SK-N-SH (cell line): ENCODE data around the gene UBE2U. TPM values are rescaled to one million over a fixed set of nuclear protein-coding genes. Genes with fewer than 3 reads are reported as not detected.

Experiments
- CTCF ChIA-PET: fragments of 300-600, 350-600 bp; formaldehyde crosslinking; extraction: SDS; loops from one replicate; lab custom pipeline; 2021; lab: Yijun Ruan, JAX
- POLR2A ChIA-PET: fragments of 350-600 bp; sonication (Branson Sonifier 250); formaldehyde crosslinking; extraction: SDS; loops from one replicate; lab custom pipeline; 2020; ENCODE audit warnings: antibody characterized with exemption, inconsistent platforms; lab: Yijun Ruan, JAX
- DNase-seq: peaks from one replicate; pipeline ENCODE4 v3.0.0; 2012
- H2AFZ ChIP-seq: fragments of 200-600 bp; sonication (generic); 2 replicates; pipeline ENCODE4 v1.8.1; 2016; ENCODE audit warnings: antibody characterized with exemption, mild to moderate bottlenecking, low read depth
- H3F3A ChIP-seq: fragments of 200-600 bp; sonication (generic); replicated peaks from 2 replicates; pipeline ENCODE3; 2016; ENCODE audit warnings: antibody characterized with exemption, mild to moderate bottlenecking; ENCODE audit not compliant: insufficient read depth
- H3K27ac ChIP-seq, 2 experiments: fragments of 200-500 bp in 1 of 2; fragments of 200-600 bp in 1 of 2; sonication (Bioruptor generic) in 1 of 2; sonication (generic), shearing (Covaris generic) in 1 of 2; 2 replicates each; pipeline versions ENCODE4 v1.5.1 to v1.6.1; 2014 to 2016; ENCODE audit warnings: low read depth in 2 of 2, inconsistent platforms in 1 of 2, low read length in 1 of 2, mild to moderate bottlenecking in 1 of 2, mixed read lengths in 1 of 2
- H3K27me3 ChIP-seq: fragments of 200-600 bp; sonication (generic), shearing (Covaris generic); 2 replicates; pipeline ENCODE4 v1.6.1; 2016; ENCODE audit warnings: mixed run types; ENCODE audit not compliant: insufficient read depth
- H3K36me3 ChIP-seq, 2 experiments: fragments of 200-500 bp in 1 of 2; fragments of 200-600 bp in 1 of 2; sonication (Bioruptor generic) in 1 of 2; sonication (generic) in 1 of 2; replicated peaks in 1 of 2; 2 replicates each; pipeline versions ENCODE3 to v1.5.1; 2014 to 2016; ENCODE audit warnings: low read length in 1 of 2, mild to moderate bottlenecking in 1 of 2; ENCODE audit not compliant: insufficient read depth in 2 of 2, control insufficient read depth in 1 of 2
- H3K4me1 ChIP-seq, 2 experiments: fragments of 200-500 bp in 1 of 2; fragments of 200-600 bp in 1 of 2; sonication (Bioruptor generic) in 1 of 2; sonication (generic), shearing (Covaris generic) in 1 of 2; 2 replicates each; pipeline versions ENCODE4 v1.5.1 to v1.6.1; 2014 to 2016; ENCODE audit warnings: low read depth in 1 of 2, low read length in 1 of 2, mixed run types in 1 of 2; ENCODE audit not compliant: insufficient read depth in 2 of 2, control insufficient read depth in 1 of 2
- H3K4me2 ChIP-seq: fragments of 200-600 bp; sonication (generic), shearing (Covaris generic); 2 replicates; pipeline ENCODE4 v1.6.1; 2017; ENCODE audit warnings: mixed run types
- H3K4me3 ChIP-seq, 2 experiments: fragments of 200-500 bp in 1 of 2; fragments of 200-600 bp in 1 of 2; sonication (Bioruptor generic) in 1 of 2; sonication (generic), shearing (Covaris generic) in 1 of 2; 2 replicates each; pipeline versions ENCODE4 v1.5.1 to v1.8.1; 2014 to 2016; ENCODE audit warnings: low read depth in 2 of 2, inconsistent platforms in 1 of 2, low read length in 1 of 2, mild to moderate bottlenecking in 1 of 2, mixed read lengths in 1 of 2, moderate library complexity in 1 of 2
- H3K79me2 ChIP-seq: fragments of 200-600 bp; sonication (generic); 2 replicates; pipeline ENCODE4 v1.8.1; 2017; ENCODE audit warnings: mild to moderate bottlenecking; ENCODE audit not compliant: insufficient read depth
- H3K9ac ChIP-seq: fragments of 200-600 bp; sonication (generic); 2 replicates; pipeline ENCODE4 v1.6.1; 2017; ENCODE audit warnings: mixed run types
- H3K9me2 ChIP-seq: fragments of 200-600 bp; sonication (generic); 2 replicates; pipeline ENCODE4 v1.6.1; 2017; ENCODE audit warnings: mixed run types
- H3K9me3 ChIP-seq: fragments of 200-600 bp; sonication (generic); 2 replicates; pipeline ENCODE4 v1.6.1; 2017; ENCODE audit warnings: mixed run types, mild to moderate bottlenecking, moderate library complexity
- H4K20me1 ChIP-seq: fragments of 200-600 bp; sonication (generic); 2 replicates; pipeline ENCODE4 v1.6.1; 2017; ENCODE audit warnings: mild to moderate bottlenecking, mixed run types; ENCODE audit not compliant: insufficient read depth
- CHD2 ChIP-seq: fragments of 150-350 bp; IDR thresholded peaks from 2 replicates; pipeline ENCODE4 v1.6.1; 2018; ENCODE audit warnings: low read length; ENCODE audit not compliant: partially characterized antibody
- CTCF ChIP-seq: fragments of 200-600 bp; sonication (generic); IDR thresholded peaks from 2 replicates; pipeline ENCODE4 v1.6.1; 2017; ENCODE audit warnings: antibody characterized with exemption, mild to moderate bottlenecking, moderate library complexity
- FOXM1 ChIP-seq: IDR thresholded peaks from 2 replicates; pipeline ENCODE4 v1.4.0; 2012; ENCODE audit warnings: low read depth, mild to moderate bottlenecking
- GATA2 ChIP-seq: sonication (generic); formaldehyde crosslinking; IDR thresholded peaks from 2 replicates; pipeline ENCODE4 v1.5.0; 2020; ENCODE audit warnings: mild to moderate bottlenecking, missing genetic modification reagents
- MXI1 ChIP-seq: IDR thresholded peaks from 2 replicates; pipeline ENCODE4 v1.6.1; 2012; ENCODE audit warnings: mild to moderate bottlenecking, low read depth, low read length, improper control_type of control experiment
- RAD21 ChIP-seq: IDR thresholded peaks from 2 replicates; pipeline ENCODE4 v1.6.1; 2012; ENCODE audit warnings: mild to moderate bottlenecking, low read length
- RCOR1 ChIP-seq: fragments of 150-350 bp; IDR thresholded peaks from 2 replicates; pipeline ENCODE4 v1.6.1; 2017; ENCODE audit warnings: antibody characterized with exemption, low read length
- SMC3 ChIP-seq: IDR thresholded peaks from 2 replicates; pipeline ENCODE4 v1.6.1; 2012; ENCODE audit warnings: low read depth, low read length, improper control_type of control experiment
- WGBS: methylation state at CpG from one replicate; pipeline ENCODE4 v1.1.6; 2017; ENCODE audit warnings: low lambda C conversion rate; 5-methylcytosine and 5-hydroxymethylcytosine counted together
- polyA plus RNA-seq, 3 experiments: library from polyadenylated mRNA; depleted of rRNA; stranded (reverse); fragments of >200 nt; gene quantifications; 2 replicates each; pipeline ENCODE4 v1.2.3, GENCODE V29; 2012
- TF ChIP-seq, protein P1 (sequence below): IDR thresholded peaks from 2 replicates; pipeline ENCODE4; 2012

UBE2U gene
- polyA plus RNA-seq, 1 of the 3 experiments (the other 2 are of a cell fraction), result not detected

DNA sequence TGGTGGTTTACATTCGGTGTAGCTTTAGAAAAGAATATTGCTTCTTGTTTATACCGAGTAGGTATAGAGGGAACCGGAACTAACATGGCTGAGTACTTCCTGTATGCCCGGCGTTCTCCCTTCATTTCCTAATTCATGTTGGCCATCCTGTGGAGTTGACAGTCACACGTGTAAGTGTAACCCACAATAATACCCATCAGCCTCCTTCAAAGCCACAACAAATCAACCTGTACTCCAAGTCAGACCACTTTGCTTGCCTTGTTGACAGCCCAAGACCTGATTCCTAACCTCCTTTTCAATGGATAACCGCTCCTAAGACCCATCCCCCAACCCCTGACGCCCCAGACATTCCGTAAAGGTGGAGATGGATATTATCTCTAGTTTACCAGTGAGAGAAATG is 42.1 kb downstream of the UBE2U start:
- WGBS, result 83% methylated on average over 9 of the region's 9 CpGs
- 0 out of 2 replicates have a peak overlapping the region, but pooled peaks have one; percentile 22 for H2AFZ ChIP-seq
- no peaks in the 10 kb centered on the region for H3K79me2 ChIP-seq
- no peaks in the 10 kb centered on the region for H3F3A ChIP-seq
- no peak overlapping the region for H3K4me3 ChIP-seq
- no peaks in the 10 kb centered on the region for H3K9me2 ChIP-seq
- DNase-seq, result no peak
- no peak for TF ChIP-seq GATA2 (CRISPR knock-in tag)
- TF ChIP-seq, all 33 proteins: peak for 0
- Histone ChIP-seq H3K9me3 (no peaks in the 10 kb centered on the region), H3K4me1 (peaks cover 10 to 22% of the 10 kb centered on the region in 2 experiments; a peak in 3 of 4 replicates), H4K20me1 (no peaks in the 10 kb centered on the region), H3K27ac (peak overlapping the region in 1 of 2 experiments; percentile 50; a peak in 2 of 4 replicates), H3K4me2 (no peak overlapping the region), H3K27me3 (peaks cover 4% of the 10 kb centered on the region; the same call in 1 of the 2 replicates), H3K36me3 (no peaks in the 10 kb centered on the region), H3K9ac (no peak overlapping the region)
- POLR2A ChIA-PET, result no interaction called here
- CTCF ChIA-PET, result interaction anchor here (1.0 to 4.8 kb wide), 9 partner anchors 103 to 665 kb away, joined by 3 to 71 read pairs (median 9); no protein-coding TSS in a partner anchor

- H3F3A ChIP-seq, result no peaks in the 10 kb centered on the region
- no peak for TF ChIP-seq CHD2
- TF ChIP-seq, protein P1, sequence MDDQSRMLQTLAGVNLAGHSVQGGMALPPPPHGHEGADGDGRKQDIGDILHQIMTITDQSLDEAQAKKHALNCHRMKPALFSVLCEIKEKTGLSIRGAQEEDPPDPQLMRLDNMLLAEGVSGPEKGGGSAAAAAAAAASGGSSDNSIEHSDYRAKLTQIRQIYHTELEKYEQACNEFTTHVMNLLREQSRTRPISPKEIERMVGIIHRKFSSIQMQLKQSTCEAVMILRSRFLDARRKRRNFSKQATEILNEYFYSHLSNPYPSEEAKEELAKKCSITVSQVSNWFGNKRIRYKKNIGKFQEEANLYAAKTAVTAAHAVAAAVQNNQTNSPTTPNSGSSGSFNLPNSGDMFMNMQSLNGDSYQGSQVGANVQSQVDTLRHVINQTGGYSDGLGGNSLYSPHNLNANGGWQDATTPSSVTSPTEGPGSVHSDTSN, result no peak
- TF ChIP-seq FOXM1, result no peak
- TF ChIP-seq CTCF, result peak; percentile 89
- TF ChIP-seq RAD21, result peak; percentile 91
- TF ChIP-seq MXI1, result peak; percentile 58; the same call in 1 of the 2 replicates
- TF ChIP-seq RCOR1, result no peak
- TF ChIP-seq SMC3, result peak; percentile 67
- H3K9ac ChIP-seq, result no peak overlapping the region
- no peak overlapping the region for H3K4me2 ChIP-seq
- no peak overlapping the region; a peak in 1 of 4 replicates for H3K4me3 ChIP-seq
- no peaks in the 10 kb centered on the region for H3K36me3 ChIP-seq
- H3K4me1 ChIP-seq, result peaks cover 10 to 22% of the 10 kb centered on the region in 2 experiments; a peak in 3 of 4 replicates
- H3K9me3 ChIP-seq, result no peaks in the 10 kb centered on the region
- WGBS, result 6% methylated on average over 4 of the region's 4 CpGs
- H3K27ac ChIP-seq, result peak overlapping the region in 1 of 2 experiments; percentile 43; a peak in 1 of 4 replicates
- DNase-seq, result peak; percentile 25
- H2AFZ ChIP-seq, result peak overlapping the region; percentile 74
- ChIA-PET CTCF (interaction anchor here (0.6 to 4.6 kb wide), 60 partner anchors 10 to 1405 kb away, joined by 3 to 61 read pairs (median 3); no protein-coding TSS in a partner anchor), POLR2A (interaction anchor here (0.5 kb wide), 1 partner anchor 671 kb away, joined by 5 read pairs; no protein-coding TSS in a partner anchor)
- H3K79me2 ChIP-seq, result no peaks in the 10 kb centered on the region
- no peaks in the 10 kb centered on the region for H3K9me2 ChIP-seq
- H3K27me3 ChIP-seq, result peaks cover 4% of the 10 kb centered on the region; the same call in 1 of the 2 replicates
- H4K20me1 ChIP-seq, result no peaks in the 10 kb centered on the region
These were observed 43.0 kb downstream of the UBE2U start for GRCh38 chr1:64246294-64246917.
